ENCODE measurements around the gene PDE9A. TPM values are rescaled to one million over a fixed set of nuclear protein-coding genes. Genes with fewer than 3 reads are reported as not detected.

PDE9A gene
- total RNA-seq, 6 experiments from 2014 or later, result not detected

- H3K27ac Mint-ChIP-seq, result no peak overlapping the region
- peaks cover 6% of the 10 kb centered on the region for H3K27me3 Mint-ChIP-seq (ENCODE audit: insufficient read depth)
- H3K4me3 Mint-ChIP-seq, result no peak overlapping the region
- H3K9me3 Mint-ChIP-seq, result peaks cover 55% of the 10 kb centered on the region
- DNase-seq, result no peak
- TF ChIP-seq CTCF (IDR thresholded peaks at IDR 0.05), result no peak
- peaks cover 15% of the 10 kb centered on the region for H3K36me3 Mint-ChIP-seq (ENCODE audit: low read depth)
- H3K4me1 Mint-ChIP-seq (ENCODE audit: low read depth), result no peaks in the 10 kb centered on the region
Observed at GRCh38 chr21:42701706-42702456, 48.5 kb downstream of the PDE9A start.

- no peak for TF ChIP-seq CTCF (IDR thresholded peaks at IDR 0.05)
- H3K4me1 Mint-ChIP-seq (ENCODE audit: low read depth), result no peaks in the 10 kb centered on the region
- peaks cover 12% of the 10 kb centered on the region for H3K36me3 Mint-ChIP-seq (ENCODE audit: low read depth)
- no peak overlapping the region for H3K27ac Mint-ChIP-seq
- H3K4me3 Mint-ChIP-seq, result no peak overlapping the region
- H3K27me3 Mint-ChIP-seq (ENCODE audit: insufficient read depth), result peaks cover 6% of the 10 kb centered on the region
- no peak for DNase-seq
- H3K9me3 Mint-ChIP-seq, result peaks cover 47% of the 10 kb centered on the region
Observed at GRCh38 chr21:42702720-42703119, 49.3 kb downstream of the PDE9A start.

GRCh38 chr21:42703136-42703908 lies 49.9 kb downstream of the PDE9A start:
- no peak overlapping the region for H3K27ac Mint-ChIP-seq

GRCh38 chr21:42703965-42704364 lies 50.5 kb downstream of the PDE9A start:
- no peak for TF ChIP-seq CTCF (IDR thresholded peaks at IDR 0.05)
- Mint-ChIP-seq H3K4me3 (no peak overlapping the region), H3K36me3 (ENCODE audit: low read depth) (peaks cover 12% of the 10 kb centered on the region), H3K9me3 (peaks cover 38% of the 10 kb centered on the region), H3K4me1 (ENCODE audit: low read depth) (no peaks in the 10 kb centered on the region), H3K27ac (no peak overlapping the region), H3K27me3 (ENCODE audit: insufficient read depth) (peaks cover 4% of the 10 kb centered on the region)
- DNase-seq, result no peak

More at GRCh38 chr21:42703136-42703908, 49.9 kb downstream of the PDE9A start:
- H3K4me1 Mint-ChIP-seq (ENCODE audit: low read depth), result no peaks in the 10 kb centered on the region
- H3K4me3 Mint-ChIP-seq, result no peak overlapping the region
- TF ChIP-seq CTCF (IDR thresholded peaks at IDR 0.05), result no peak
- H3K9me3 Mint-ChIP-seq, result peaks cover 41% of the 10 kb centered on the region
- H3K36me3 Mint-ChIP-seq (ENCODE audit: low read depth), result peaks cover 12% of the 10 kb centered on the region
- peaks cover 6% of the 10 kb centered on the region for H3K27me3 Mint-ChIP-seq (ENCODE audit: insufficient read depth)
- DNase-seq, result no peak

- no peak overlapping the region for H3K27ac Mint-ChIP-seq
- H3K36me3 Mint-ChIP-seq (ENCODE audit: low read depth), result peaks cover 12% of the 10 kb centered on the region
- H3K4me1 Mint-ChIP-seq (ENCODE audit: low read depth), result no peaks in the 10 kb centered on the region
- no peak overlapping the region for H3K4me3 Mint-ChIP-seq
- peaks cover 4% of the 10 kb centered on the region for H3K27me3 Mint-ChIP-seq (ENCODE audit: insufficient read depth)
- H3K9me3 Mint-ChIP-seq, result peaks cover 42% of the 10 kb centered on the region
- no peak for TF ChIP-seq CTCF (IDR thresholded peaks at IDR 0.05)
- DNase-seq, result no peak
Observed at GRCh38 chr21:42704861-42705260, 51.4 kb downstream of the PDE9A start.
